GM23338 (cell line): ENCODE measurements around the gene ATP10A. TPM values are rescaled to one million over a fixed set of nuclear protein-coding genes. Genes with fewer than 3 reads are reported as not detected.

Source experiments
- ATAC-seq: fragments of 200-7000 bp; cut with Tn5 transposase; 3 replicates; pipeline ENCODE4 v1.9.1; 2020
- DNase-seq: peaks from one replicate; pipeline ENCODE4 v3.0.0-alpha.2; 2015; ENCODE audit warnings: low spot score
- H2AFZ ChIP-seq: fragments of 200-600 bp; sonication (generic); 2 replicates; pipeline ENCODE4 v1.8.0; 2016; ENCODE audit warnings: antibody characterized with exemption, mild to moderate bottlenecking, moderate library complexity
- H3F3A ChIP-seq: fragments of 200-600 bp; sonication (generic); replicated peaks from 2 replicates; pipeline ENCODE4 v1.8.0; 2017; ENCODE audit warnings: antibody characterized with exemption, mixed run types, low read depth
- H3K27ac ChIP-seq: fragments of 200-600 bp; sonication (generic); 2 replicates; pipeline ENCODE4 v1.6.1; 2016; ENCODE audit warnings: low read depth
- H3K27me3 ChIP-seq: fragments of 200-600 bp; sonication (generic); 2 replicates; pipeline ENCODE4 v1.8.0; 2016; ENCODE audit warnings: mild to moderate bottlenecking, mixed run types, moderate library complexity; ENCODE audit not compliant: insufficient read depth
- H3K36me3 ChIP-seq: fragments of 200-600 bp; sonication (generic); 2 replicates; pipeline ENCODE4 v1.8.0; 2016; ENCODE audit warnings: mild to moderate bottlenecking; ENCODE audit not compliant: insufficient read depth
- H3K4me1 ChIP-seq: fragments of 200-600 bp; sonication (generic); 2 replicates; pipeline ENCODE4 v1.8.0; 2016; ENCODE audit warnings: mild to moderate bottlenecking, moderate library complexity; ENCODE audit not compliant: insufficient read depth
- H3K4me2 ChIP-seq: fragments of 200-600 bp; sonication (generic); 2 replicates; pipeline ENCODE4 v1.7.1; 2017; ENCODE audit warnings: mixed run types
- H3K4me3 ChIP-seq: fragments of 200-600 bp; sonication (generic); 2 replicates; pipeline ENCODE4 v1.6.1; 2016; ENCODE audit warnings: mixed run types
- H3K79me2 ChIP-seq: fragments of 200-600 bp; sonication (generic); replicated peaks from 2 replicates; pipeline ENCODE4 v1.8.0; 2017; ENCODE audit warnings: mild to moderate bottlenecking; ENCODE audit not compliant: insufficient read depth
- H3K9me2 ChIP-seq: fragments of 200-600 bp; sonication (generic); 2 replicates; pipeline ENCODE4 v1.8.0; 2017; ENCODE audit not compliant: insufficient read depth
- H4K20me1 ChIP-seq: fragments of 200-600 bp; sonication (generic); replicated peaks from 2 replicates; pipeline ENCODE4 v1.8.0; 2017; ENCODE audit warnings: mild to moderate bottlenecking; ENCODE audit not compliant: insufficient read depth
- H3K27ac Mint-ChIP-seq: 2 replicates; pipeline ENCODE4 v1.8.0; 2020; ENCODE audit warnings: inconsistent platforms, mild to moderate bottlenecking, moderate library complexity, mixed read lengths
- H3K27me3 Mint-ChIP-seq: 3 replicates; pipeline ENCODE4 v1.8.0; 2022; ENCODE audit warnings: low read depth, mild to moderate bottlenecking, moderate library complexity, mixed read lengths, inconsistent platforms; ENCODE audit not compliant: insufficient read depth, poor library complexity
- H3K36me3 Mint-ChIP-seq: 3 replicates; pipeline ENCODE4 v1.8.0; 2021; ENCODE audit warnings: low read depth, mild to moderate bottlenecking, inconsistent platforms, moderate library complexity, mixed read lengths
- H3K4me1 Mint-ChIP-seq: 3 replicates; pipeline ENCODE4 v1.8.0; 2020; ENCODE audit warnings: mild to moderate bottlenecking, inconsistent platforms, mixed read lengths
- H3K4me3 Mint-ChIP-seq: 3 replicates; pipeline ENCODE4 v1.8.0; 2021; ENCODE audit warnings: moderate library complexity, mild to moderate bottlenecking, inconsistent platforms, mixed read lengths
- H3K9me3 Mint-ChIP-seq: 3 replicates; pipeline ENCODE4 v1.8.0; 2020; ENCODE audit warnings: moderate library complexity, mild to moderate bottlenecking, inconsistent platforms, mixed read lengths
- CREB1 ChIP-seq: fragments of 250-450 bp; sonication (Bioruptor Pico); IDR thresholded peaks from 2 replicates; pipeline ENCODE4 v1.5.0; 2020; ENCODE audit warnings: low read depth, mild to moderate bottlenecking, moderate library complexity
- CTCF ChIP-seq, 2 experiments: fragments of 200-600 bp in 1 of 2; sonication (generic) in 1 of 2; conservative IDR thresholded peaks; 2 replicates each; pipeline versions ENCODE4 v1.5.1 to v1.6.1; 2016 to 2017; ENCODE audit warnings: antibody characterized with exemption in 2 of 2, low read depth in 2 of 2, mild to moderate bottlenecking in 2 of 2, moderate library complexity in 1 of 2
- ETS1 ChIP-seq: IDR thresholded peaks from 2 replicates; pipeline ENCODE4 v1.6.1; 2016; ENCODE audit warnings: antibody characterized with exemption
- EZH2 ChIP-seq: fragments of 200-600 bp; sonication (generic); IDR thresholded peaks from one replicate; pipeline ENCODE4 v1.8.0; 2017; ENCODE audit warnings: antibody characterized with exemption, mild to moderate bottlenecking, low read depth; ENCODE audit not compliant: unreplicated experiment
- NANOG ChIP-seq: IDR thresholded peaks from 2 replicates; pipeline ENCODE4 v1.6.1; 2016; ENCODE audit warnings: antibody characterized with exemption, borderline replicate concordance
- POLR2AphosphoS5 ChIP-seq: IDR thresholded peaks from 2 replicates; pipeline ENCODE4 v1.6.1; 2016; ENCODE audit warnings: antibody characterized with exemption, low read depth
- REST ChIP-seq: IDR thresholded peaks from one replicate; pipeline ENCODE4 v1.6.1; 2018; ENCODE audit warnings: antibody characterized with exemption; ENCODE audit not compliant: unreplicated experiment
- STAT1 ChIP-seq: IDR thresholded peaks from one replicate; pipeline ENCODE4 v1.6.1; 2016; ENCODE audit warnings: antibody characterized with exemption; ENCODE audit not compliant: unreplicated experiment
- ZNF331 ChIP-seq: fragments of 250-450 bp; sonication (Bioruptor Pico); IDR thresholded peaks from 2 replicates; pipeline ENCODE4 v1.5.0; 2020; ENCODE audit warnings: low read depth, mild to moderate bottlenecking, moderate library complexity
- polyA plus RNA-seq: library from polyadenylated mRNA; unstranded; fragments of >200 nt; fragmentation: Nextera tagmentation; extraction: Ambion mirVana; gene quantifications from 2 replicates; pipeline ENCODE4 v1.2.1, GENCODE V29; 2016
- total RNA-seq: library from RNA; depleted of rRNA; stranded (reverse); fragments of >200 nt; shearing (Covaris generic); gene quantifications from 2 replicates; pipeline ENCODE4 v1.2.3, GENCODE V29; 2014
- TF ChIP-seq, protein P1 (sequence below): fragments of 250-450 bp; sonication (Bioruptor Pico); IDR thresholded peaks from 2 replicates; pipeline ENCODE4 v1.5.0; 2020; ENCODE audit warnings: mild to moderate bottlenecking, moderate library complexity

Gene ATP10A
- total and polyA plus RNA-seq, 2 experiments from 2014 or later: 0.36 to 5.6 TPM

- no peak for TF ChIP-seq REST
- no peak for TF ChIP-seq ZNF331
- no peak for TF ChIP-seq POLR2AphosphoS5
These were observed 56.1 kb downstream of the ATP10A start (continued) for GRCh38 chr15:25807063-25807462.

DNA sequence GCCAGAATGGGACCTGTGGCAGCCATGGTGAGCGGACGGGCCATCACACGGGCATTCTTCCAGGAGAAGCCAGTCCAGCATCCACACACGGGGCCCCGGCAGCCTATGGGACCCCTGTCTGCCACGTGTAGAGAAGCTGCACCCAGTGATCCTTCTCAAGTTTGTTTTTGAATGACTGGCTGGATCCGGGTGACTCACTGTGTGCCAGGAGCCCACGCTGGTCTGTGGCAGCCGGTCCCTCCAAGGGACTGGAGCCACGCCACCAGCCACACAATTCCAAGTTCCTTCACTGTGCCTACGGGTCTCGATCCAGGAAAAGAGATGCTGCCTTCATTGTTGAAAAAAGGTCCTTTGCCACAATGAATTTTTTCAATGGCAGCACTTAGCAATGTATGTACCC lies 58.1 kb downstream of the ATP10A start:
- Mint-ChIP-seq H3K4me3 (no peak overlapping the region), H3K27ac (no peak overlapping the region), H3K9me3 (no peaks in the 10 kb centered on the region), H3K27me3 (peaks cover 2% of the 10 kb centered on the region), H3K36me3 (no peaks in the 10 kb centered on the region), H3K4me1 (peaks cover 5% of the 10 kb centered on the region)
- TF ChIP-seq CTCF (conservative IDR thresholded peaks at IDR 0.05; ENCODE audit: low read depth in 2 of 2) (no peak), POLR2AphosphoS5 (no peak), STAT1 (no peak), NANOG (no peak), ETS1 (no peak), ZNF331 (no peak), EZH2 (no peak), CREB1 (CRISPR knock-in tag) (no peak)
- TF ChIP-seq, protein P1, sequence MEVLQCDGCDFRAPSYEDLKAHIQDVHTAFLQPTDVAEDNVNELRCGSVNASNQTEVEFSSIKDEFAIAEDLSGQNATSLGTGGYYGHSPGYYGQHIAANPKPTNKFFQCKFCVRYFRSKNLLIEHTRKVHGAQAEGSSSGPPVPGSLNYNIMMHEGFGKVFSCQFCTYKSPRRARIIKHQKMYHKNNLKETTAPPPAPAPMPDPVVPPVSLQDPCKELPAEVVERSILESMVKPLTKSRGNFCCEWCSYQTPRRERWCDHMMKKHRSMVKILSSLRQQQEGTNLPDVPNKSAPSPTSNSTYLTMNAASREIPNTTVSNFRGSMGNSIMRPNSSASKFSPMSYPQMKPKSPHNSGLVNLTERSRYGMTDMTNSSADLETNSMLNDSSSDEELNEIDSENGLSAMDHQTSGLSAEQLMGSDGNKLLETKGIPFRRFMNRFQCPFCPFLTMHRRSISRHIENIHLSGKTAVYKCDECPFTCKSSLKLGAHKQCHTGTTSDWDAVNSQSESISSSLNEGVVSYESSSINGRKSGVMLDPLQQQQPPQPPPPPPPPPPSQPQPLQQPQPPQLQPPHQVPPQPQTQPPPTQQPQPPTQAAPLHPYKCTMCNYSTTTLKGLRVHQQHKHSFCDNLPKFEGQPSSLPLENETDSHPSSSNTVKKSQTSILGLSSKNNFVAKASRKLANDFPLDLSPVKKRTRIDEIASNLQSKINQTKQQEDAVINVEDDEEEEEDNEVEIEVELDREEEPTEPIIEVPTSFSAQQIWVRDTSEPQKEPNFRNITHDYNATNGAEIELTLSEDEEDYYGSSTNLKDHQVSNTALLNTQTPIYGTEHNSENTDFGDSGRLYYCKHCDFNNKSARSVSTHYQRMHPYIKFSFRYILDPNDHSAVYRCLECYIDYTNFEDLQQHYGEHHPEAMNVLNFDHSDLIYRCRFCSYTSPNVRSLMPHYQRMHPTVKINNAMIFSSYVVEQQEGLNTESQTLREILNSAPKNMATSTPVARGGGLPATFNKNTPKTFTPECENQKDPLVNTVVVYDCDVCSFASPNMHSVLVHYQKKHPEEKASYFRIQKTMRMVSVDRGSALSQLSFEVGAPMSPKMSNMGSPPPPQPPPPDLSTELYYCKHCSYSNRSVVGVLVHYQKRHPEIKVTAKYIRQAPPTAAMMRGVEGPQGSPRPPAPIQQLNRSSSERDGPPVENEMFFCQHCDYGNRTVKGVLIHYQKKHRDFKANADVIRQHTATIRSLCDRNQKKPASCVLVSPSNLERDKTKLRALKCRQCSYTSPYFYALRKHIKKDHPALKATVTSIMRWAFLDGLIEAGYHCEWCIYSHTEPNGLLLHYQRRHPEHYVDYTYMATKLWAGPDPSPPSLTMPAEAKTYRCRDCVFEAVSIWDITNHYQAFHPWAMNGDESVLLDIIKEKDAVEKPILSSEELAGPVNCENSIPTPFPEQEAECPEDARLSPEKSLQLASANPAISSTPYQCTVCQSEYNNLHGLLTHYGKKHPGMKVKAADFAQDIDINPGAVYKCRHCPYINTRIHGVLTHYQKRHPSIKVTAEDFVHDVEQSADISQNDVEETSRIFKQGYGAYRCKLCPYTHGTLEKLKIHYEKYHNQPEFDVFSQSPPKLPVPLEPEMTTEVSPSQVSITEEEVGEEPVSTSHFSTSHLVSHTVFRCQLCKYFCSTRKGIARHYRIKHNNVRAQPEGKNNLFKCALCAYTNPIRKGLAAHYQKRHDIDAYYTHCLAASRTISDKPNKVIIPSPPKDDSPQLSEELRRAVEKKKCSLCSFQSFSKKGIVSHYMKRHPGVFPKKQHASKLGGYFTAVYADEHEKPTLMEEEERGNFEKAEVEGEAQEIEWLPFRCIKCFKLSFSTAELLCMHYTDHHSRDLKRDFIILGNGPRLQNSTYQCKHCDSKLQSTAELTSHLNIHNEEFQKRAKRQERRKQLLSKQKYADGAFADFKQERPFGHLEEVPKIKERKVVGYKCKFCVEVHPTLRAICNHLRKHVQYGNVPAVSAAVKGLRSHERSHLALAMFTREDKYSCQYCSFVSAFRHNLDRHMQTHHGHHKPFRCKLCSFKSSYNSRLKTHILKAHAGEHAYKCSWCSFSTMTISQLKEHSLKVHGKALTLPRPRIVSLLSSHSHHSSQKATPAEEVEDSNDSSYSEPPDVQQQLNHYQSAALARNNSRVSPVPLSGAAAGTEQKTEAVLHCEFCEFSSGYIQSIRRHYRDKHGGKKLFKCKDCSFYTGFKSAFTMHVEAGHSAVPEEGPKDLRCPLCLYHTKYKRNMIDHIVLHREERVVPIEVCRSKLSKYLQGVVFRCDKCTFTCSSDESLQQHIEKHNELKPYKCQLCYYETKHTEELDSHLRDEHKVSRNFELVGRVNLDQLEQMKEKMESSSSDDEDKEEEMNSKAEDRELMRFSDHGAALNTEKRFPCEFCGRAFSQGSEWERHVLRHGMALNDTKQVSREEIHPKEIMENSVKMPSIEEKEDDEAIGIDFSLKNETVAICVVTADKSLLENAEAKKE (CRISPR knock-in tag): no peak
- no peak overlapping the region for H2AFZ ChIP-seq
- no peaks in the 10 kb centered on the region for H3K27me3 ChIP-seq
- H3K79me2 ChIP-seq: no peaks in the 10 kb centered on the region
- no peak overlapping the region for H3K27ac ChIP-seq
- peaks cover 8% of the 10 kb centered on the region for H3K4me1 ChIP-seq
- H4K20me1 ChIP-seq: no peaks in the 10 kb centered on the region
- no peaks in the 10 kb centered on the region for H3F3A ChIP-seq
- DNase-seq (no peak), ATAC-seq (no peak)
- H3K36me3 ChIP-seq: no peaks in the 10 kb centered on the region
- no peaks in the 10 kb centered on the region for H3K9me2 ChIP-seq
- no peak overlapping the region for H3K4me2 ChIP-seq
- H3K4me3 ChIP-seq: no peak overlapping the region
